Right atrium auricular region (tissue), 2 donors: ENCODE results near the gene SLC12A6. TPM values are rescaled to one million over a fixed set of nuclear protein-coding genes. Genes with fewer than 3 reads are reported as not detected.

ENCODE experiments used
- DNase-seq: peaks from one replicate; pipeline ENCODE4 v3.0.0-alpha.2; 2019; ENCODE audit warnings: low spot score
- H3K27ac ChIP-seq, 2 donors: fragments of 200-600 bp; sonication (generic); 1 replicate in 1 of 2; 2 replicates in 1 of 2; pipeline ENCODE4 v1.5.1; 2016 to 2019
- H3K27me3 ChIP-seq, 2 donors: fragments of 200-600 bp; sonication (generic); one replicate each; pipeline versions ENCODE4 v1.5.1 to v1.6.0; 2017 to 2019
- H3K36me3 ChIP-seq: fragments of 200-600 bp; sonication (generic); one replicate; pipeline ENCODE4 v1.5.1; 2016
- H3K4me1 ChIP-seq, 2 donors: fragments of 200-600 bp; sonication (generic); one replicate each; pipeline versions ENCODE4 v1.5.1 to v1.6.0; 2017 to 2019
- H3K4me3 ChIP-seq, 2 donors: fragments of 200-600 bp; sonication (generic); 1 replicate in 1 of 2; 2 replicates in 1 of 2; pipeline ENCODE4 v1.5.1; 2017 to 2019; ENCODE audit warnings: mild to moderate bottlenecking in 1 of 2, moderate library complexity in 1 of 2
- H3K9me3 ChIP-seq, 2 donors: fragments of 200-600 bp; sonication (generic); one replicate each; pipeline ENCODE4 v1.5.1; 2019
- CTCF ChIP-seq, 2 donors: fragments of 200-600 bp; sonication (generic); IDR thresholded peaks; one replicate each; pipeline ENCODE4 v1.5.1; 2019; ENCODE audit warnings: antibody characterized with exemption in 2 of 2
- total RNA-seq, 2 donors: library from RNA; depleted of rRNA; stranded (reverse); fragments of >200 nt; gene quantifications; one replicate each; pipeline ENCODE4 v1.1.0, GENCODE V29; 2016

SLC12A6 gene
- total RNA-seq, 2 donors from 2014 or later, result 21.1 to 21.6 TPM

GRCh38 chr15:34370643-34371042 is 33.1 kb upstream of the SLC12A6 start:
- DNase-seq, result no peak
- H3K36me3 ChIP-seq, result no peaks in the 10 kb centered on the region
- no peak overlapping the region for H3K27ac ChIP-seq
- H3K27me3 ChIP-seq, result no peaks in the 10 kb centered on the region
- TF ChIP-seq CTCF (IDR thresholded peaks at IDR 0.05), result no peak
- no peaks in the 10 kb centered on the region for H3K9me3 ChIP-seq
- peaks cover 0 to 19% of the 10 kb centered on the region in 2 donors for H3K4me1 ChIP-seq
- no peak overlapping the region for H3K4me3 ChIP-seq

- Histone ChIP-seq H3K9me3 (no peaks in the 10 kb centered on the region), H3K27me3 (no peaks in the 10 kb centered on the region), H3K27ac (no peak overlapping the region), H3K4me1 (peaks cover 0 to 24% of the 10 kb centered on the region in 2 donors), H3K4me3 (no peak overlapping the region), H3K36me3 (no peaks in the 10 kb centered on the region)
- DNase-seq, result no peak
- TF ChIP-seq CTCF (IDR thresholded peaks at IDR 0.05), result no peak
Measured at GRCh38 chr15:34370129-34370528, 32.5 kb upstream of the SLC12A6 start.

GRCh38 chr15:34367101-34368081 is 29.8 kb upstream of the SLC12A6 start, which contains the start of gene LPCAT4:
TSS of gene LPCAT4 (minus strand) at chr15:34367196. CDS start at chr15:34367100, 96 bp downstream.
- Histone ChIP-seq H3K4me3 (peak within 1 kb of the TSS; percentile 68 to 84), H3K27me3 (no peaks in the 10 kb centered on the region), H3K4me1 (peaks cover 0 to 29% of the 10 kb centered on the region in 2 donors), H3K27ac (peak within 1 kb of the TSS; percentile 97), H3K9me3 (no peaks in the 10 kb centered on the region), H3K36me3 (no peaks in the 10 kb centered on the region)
- peak; percentile 93 to 100 for TF ChIP-seq CTCF (IDR thresholded peaks at IDR 0.05)
- DNase-seq, result peak; percentile 94

- H3K27ac ChIP-seq, result peak overlapping the region; percentile 97
- H3K9me3 ChIP-seq, result no peaks in the 10 kb centered on the region
- no peak for DNase-seq
- H3K4me1 ChIP-seq, result peaks cover 0 to 29% of the 10 kb centered on the region in 2 donors
- no peak for TF ChIP-seq CTCF (IDR thresholded peaks at IDR 0.05)
- H3K36me3 ChIP-seq, result no peaks in the 10 kb centered on the region
- H3K4me3 ChIP-seq, result peak overlapping the region; percentile 68 to 84
- no peaks in the 10 kb centered on the region for H3K27me3 ChIP-seq
Measured at GRCh38 chr15:34366271-34367065, 28.9 kb upstream of the SLC12A6 start.

- H3K27ac ChIP-seq, result peak overlapping the region; percentile 97
- no peaks in the 10 kb centered on the region for H3K27me3 ChIP-seq
- H3K4me1 ChIP-seq, result peaks cover 0 to 29% of the 10 kb centered on the region in 2 donors
- DNase-seq, result no peak
- no peaks in the 10 kb centered on the region for H3K36me3 ChIP-seq
- H3K9me3 ChIP-seq, result no peaks in the 10 kb centered on the region
- peak overlapping the region; percentile 68 to 84 for H3K4me3 ChIP-seq
- TF ChIP-seq CTCF (IDR thresholded peaks at IDR 0.05), result no peak
Measured at GRCh38 chr15:34365836-34366235, 28.3 kb upstream of the SLC12A6 start.
